GM18526 (cell line): ENCODE measurements around the gene CCNB1.

ENCODE experiments used
- POLR2A ChIP-seq: IDR thresholded peaks from 3 replicates; pipeline ENCODE4 v1.6.1; 2011; ENCODE audit not compliant: insufficient read length; ENCODE audit errors: extremely low read depth

The CCNB1 gene

DNA sequence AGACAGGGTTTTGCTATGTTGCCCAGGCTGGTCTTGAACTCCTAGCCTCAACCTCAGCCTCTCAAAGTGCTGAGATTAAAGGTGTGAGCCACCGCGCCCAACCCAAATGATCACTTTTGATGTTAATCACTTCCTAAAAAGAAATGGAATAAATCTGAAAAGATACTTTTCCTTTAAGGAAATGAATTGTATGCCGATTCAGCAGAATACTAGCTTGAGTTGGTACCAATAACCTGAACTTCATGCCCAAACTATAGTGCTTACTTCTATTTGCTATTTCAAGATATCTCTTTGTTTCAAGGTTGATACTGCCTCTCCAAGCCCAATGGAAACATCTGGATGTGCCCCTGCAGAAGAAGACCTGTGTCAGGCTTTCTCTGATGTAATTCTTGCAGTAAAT is 4.0 kb downstream of the CCNB1 start:
- TF ChIP-seq POLR2A = no peak

DNA sequence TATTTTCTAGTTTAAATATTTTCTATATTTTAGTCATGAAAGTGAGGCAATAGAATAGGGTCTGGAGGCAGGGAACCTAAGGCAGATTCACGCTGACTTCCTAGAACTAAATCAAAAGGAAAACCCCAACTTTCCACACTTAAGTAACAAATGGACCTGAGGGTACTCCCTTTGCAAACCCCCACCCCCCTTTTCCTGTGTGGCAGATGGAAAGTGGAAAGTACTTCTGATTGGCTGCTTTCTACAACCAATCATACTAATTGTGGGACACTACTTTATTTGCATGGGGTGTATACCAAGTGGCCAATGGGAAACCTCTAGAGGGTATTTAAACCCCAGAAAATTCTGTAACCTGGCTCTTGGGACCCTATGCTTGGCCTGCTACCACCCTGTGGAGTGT is 17.7 kb downstream of the CCNB1 start:
- TF ChIP-seq POLR2A = no peak

DNA sequence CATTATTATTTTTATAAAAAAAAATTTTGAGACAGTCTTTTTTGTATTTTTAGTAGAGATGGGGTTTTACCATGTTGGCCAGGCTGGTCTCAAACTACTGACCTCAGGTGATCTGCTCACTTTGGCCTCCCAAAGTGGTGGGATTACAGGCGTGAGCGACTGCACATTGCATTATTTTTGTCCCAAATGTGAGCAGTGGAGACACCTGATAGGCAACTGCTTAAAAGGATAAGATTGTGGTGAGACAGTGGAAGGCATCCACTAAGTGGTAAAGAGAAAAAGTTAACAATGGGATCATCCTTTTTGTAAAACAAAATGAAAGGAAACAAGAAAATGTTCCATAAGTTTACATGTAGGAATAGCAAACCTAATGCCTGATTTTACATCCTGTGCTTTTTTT is 20.4 kb downstream of the CCNB1 start:
- TF ChIP-seq POLR2A = no peak

DNA sequence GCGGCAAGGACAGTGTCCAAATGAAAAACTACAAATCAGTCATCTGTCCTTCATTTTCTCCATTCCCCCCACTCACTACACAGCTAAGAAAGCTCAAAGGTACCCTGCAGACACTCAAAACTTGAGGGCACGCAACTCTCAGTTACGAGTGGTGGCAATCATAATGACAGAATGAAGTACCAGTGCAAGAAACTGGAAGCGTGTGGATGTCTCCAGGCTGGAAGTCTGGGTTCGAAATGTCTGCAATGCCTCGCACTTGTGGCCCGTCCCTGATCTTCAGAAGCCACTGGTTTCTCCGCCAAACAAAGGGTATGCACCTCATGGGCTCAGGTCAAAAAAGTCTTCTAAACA is 21.8 kb downstream of the CCNB1 start:
- TF ChIP-seq POLR2A = no peak

DNA sequence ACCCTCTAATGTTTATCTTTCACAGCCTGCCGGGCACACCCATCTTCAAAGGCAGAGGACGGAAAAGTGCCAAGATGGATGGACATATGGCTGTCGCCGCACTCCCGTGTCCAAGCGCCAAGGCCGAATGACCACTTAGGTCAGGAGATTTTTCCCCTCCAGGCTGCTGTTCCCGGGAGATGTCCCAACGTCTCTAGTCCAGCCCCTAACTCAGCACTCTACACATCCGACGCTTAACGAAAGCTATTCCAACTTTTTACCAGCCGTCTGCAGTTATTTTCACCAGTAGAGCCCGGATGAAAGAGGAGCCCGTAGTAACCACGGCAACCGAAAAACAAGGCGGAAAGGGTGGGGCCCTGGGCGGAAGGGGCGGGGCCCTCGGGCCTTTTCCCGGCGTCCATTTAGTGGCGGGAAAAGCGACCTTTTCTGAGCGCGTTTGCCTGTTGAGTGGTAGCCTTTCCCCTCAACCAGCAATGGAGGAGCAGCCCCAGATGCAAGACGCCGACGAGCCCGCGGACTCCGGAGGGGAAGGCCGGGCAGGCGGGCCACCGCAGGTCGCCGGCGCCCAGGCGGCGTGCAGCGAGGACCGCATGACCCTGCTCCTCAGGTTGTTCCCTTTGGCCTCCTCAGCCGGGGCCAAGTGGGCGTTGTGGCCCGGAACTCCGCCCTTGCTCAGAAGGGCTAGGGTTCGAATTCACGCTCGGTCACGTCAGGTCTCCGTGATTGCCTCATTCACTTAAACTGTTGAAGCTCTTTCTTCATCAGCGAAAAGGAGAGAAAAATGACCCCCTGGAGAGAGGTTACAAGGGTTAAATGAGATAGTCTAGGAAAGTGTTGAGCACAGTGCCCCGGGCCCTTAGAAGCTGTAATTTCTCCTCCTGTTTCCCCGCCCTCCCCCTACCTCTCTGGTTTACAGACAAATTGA is 22.5 kb downstream of the CCNB1 start, which contains the start of gene CENPH:
TSS of gene CENPH (plus strand) at position 422 of the 925 bp plus-strand sequence. CDS start at position 474, 52 bp downstream.
- TF ChIP-seq POLR2A = peak; percentile 56

GRCh38 chr5:69202497-69202896 is 35.5 kb downstream of the CCNB1 start:
- TF ChIP-seq POLR2A = no peak

DNA sequence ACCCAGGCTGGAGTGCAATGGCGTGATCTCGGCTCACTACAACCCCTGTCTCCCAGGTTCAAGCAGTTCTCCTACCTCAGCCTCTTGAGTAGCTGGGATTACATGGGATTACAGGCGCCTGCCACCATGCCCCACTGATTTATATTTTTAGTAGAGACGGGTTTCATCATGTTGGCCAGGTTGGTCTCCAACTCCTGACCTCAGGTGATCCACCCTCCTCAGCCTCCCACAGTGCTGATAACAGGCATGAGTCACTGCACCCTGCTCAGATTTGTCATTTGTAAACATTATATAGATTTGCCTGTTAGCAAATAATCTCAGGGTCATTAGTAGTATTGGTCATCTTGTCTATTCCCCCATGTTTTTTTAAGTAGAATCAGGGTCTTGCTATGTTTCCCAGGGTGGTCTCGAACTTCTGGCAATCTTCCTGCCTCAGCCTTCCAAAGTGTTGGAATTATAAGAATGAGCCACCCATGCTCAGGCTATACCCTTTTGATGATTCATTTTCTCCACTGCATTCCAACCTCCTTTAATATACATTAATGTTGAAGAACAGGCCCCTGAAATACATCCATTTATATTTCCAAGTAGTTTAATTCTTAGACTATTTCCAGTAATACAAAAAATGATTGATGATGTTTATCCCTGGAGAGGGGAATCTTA is 39.7 kb downstream of the CCNB1 start:
- TF ChIP-seq POLR2A = no peak

GRCh38 chr5:69209602-69210001 is 42.7 kb downstream of the CCNB1 start:
- TF ChIP-seq POLR2A = no peak

DNA sequence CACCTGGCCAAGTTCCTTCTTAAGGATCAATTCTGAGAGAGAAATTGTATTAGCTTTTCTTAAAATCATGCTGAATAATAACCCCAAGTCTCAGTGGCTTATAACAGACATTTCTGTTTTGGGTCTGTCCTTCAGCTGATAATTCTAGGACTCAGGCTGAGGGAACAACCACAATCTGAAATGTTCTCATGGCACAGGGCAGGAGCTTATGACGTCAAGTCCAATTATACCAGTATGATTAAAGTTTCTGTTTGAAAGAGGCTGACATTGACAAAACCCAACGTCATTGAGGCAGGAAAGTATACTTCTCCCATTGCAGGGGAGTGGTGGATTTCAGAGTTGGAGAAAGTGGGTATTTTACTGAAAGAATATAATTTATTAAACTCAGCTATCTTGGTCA is 44.2 kb downstream of the CCNB1 start:
- no peak for TF ChIP-seq POLR2A

DNA sequence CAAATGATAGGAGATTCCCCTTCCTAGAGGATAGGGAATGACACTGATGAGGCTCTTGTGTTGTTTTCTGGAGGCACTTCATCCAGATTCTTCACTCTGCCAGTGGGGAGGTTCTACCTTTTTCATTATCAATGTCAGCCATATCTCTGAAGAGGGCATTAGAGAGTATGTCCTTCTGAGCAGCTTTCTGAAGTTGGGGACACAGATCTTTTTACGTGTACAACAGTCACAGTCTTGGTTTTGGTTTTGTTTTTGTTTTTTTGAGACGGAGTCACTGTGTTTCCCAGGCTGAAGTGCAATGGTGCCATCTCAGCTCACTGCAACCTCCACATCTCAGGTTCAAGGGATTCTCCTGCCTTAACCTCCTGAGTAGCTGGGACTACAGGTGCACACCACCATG is 45.1 kb downstream of the CCNB1 start:
- TF ChIP-seq POLR2A = no peak

GRCh38 chr5:69213513-69214215 is 46.7 kb downstream of the CCNB1 start:
- TF ChIP-seq POLR2A = no peak

DNA sequence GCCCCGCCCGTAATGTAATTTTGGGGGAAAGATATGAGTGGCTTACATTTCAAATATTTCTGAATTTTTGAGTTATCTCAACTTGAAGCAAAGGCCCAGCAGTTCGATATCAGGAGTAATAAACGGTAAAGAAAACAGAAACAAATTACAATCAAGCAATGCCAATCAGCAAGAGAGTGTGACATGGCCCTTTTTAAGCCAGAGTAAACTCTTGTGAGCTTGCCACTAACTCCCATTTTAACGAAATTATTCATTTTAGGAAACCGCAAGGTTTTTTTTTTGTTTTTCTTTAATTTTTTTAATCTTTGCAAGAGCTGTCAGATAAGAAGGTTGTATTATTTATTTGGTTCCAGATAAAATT is 50.2 kb downstream of the CCNB1 start:
- TF ChIP-seq POLR2A = no peak

DNA sequence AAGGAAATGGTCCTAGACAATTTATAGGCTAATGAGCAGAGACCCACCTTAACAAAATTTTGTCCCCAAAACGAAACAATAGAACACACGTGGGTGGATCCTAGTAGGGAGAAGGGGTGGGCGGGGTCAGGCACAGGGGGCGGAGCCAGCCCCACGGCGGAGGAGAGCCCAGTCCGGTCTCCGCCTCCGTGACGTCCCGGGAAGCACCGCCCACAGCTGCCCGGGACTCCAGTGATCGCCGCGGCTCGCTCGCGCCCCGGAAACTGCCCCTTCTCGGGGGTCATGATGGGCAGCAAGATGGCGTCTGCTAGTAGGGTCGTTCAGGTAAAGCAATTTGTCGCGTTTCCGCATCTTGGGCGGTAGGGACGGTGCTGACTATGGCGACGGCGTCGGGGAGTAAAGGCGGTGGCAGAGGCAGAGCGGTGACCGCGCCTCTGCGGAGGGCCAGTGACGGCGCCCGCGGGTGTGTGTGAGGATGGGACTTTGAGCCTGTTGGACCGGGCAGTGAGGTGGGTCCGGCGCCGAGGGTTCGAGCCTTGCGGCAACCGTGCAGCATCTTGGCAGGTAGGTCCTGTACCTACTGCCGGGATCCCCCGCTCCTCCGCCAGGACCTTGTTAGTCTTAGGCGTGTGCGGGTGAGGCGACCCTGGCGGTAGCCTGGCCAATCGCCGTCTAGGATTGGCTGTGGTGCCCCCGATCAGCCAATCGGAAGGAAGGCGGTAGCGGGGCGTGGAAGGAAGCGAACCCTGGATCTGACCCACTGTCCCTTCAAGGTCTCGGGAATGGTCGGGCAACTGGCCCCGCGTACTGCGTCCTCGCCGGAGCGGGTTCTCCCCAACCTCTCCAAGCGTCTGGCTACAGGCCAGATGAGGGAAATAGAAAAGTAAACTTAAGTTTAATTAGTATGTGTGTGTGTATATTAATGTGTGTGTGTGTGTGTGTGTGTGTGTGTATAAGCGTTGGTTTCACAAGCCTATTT is 50.9 kb downstream of the CCNB1 start:
- peak; percentile 77 for TF ChIP-seq POLR2A

GRCh38 chr5:69219939-69220338 is 53.0 kb downstream of the CCNB1 start:
- TF ChIP-seq POLR2A = no peak

GRCh38 chr5:69224520-69224919 is 57.6 kb downstream of the CCNB1 start:
- TF ChIP-seq POLR2A = no peak

GRCh38 chr5:69225860-69226259 is 58.9 kb downstream of the CCNB1 start:
- no peak for TF ChIP-seq POLR2A
